ENCODE data around the gene RYR3.

RYR3 gene

GRCh38 chr15:33730815-33731214, 420.0 kb downstream of the RYR3 start:
- DNase-seq = no peak

- DNase-seq = no peak
Measured at GRCh38 chr15:33735143-33735542, 424.4 kb downstream of the RYR3 start.

GRCh38 chr15:33735637-33736247, 425.0 kb downstream of the RYR3 start:
- no peak for DNase-seq

GRCh38 chr15:33737687-33738601, 427.2 kb downstream of the RYR3 start:
- DNase-seq = no peak

- no peak for DNase-seq
Measured at GRCh38 chr15:33738941-33739664, 428.3 kb downstream of the RYR3 start.

- no peak for DNase-seq
Measured at GRCh38 chr15:33742306-33742705, 431.5 kb downstream of the RYR3 start.

- no peak for DNase-seq
Measured at GRCh38 chr15:33742800-33743199, 432.0 kb downstream of the RYR3 start.

GRCh38 chr15:33746203-33746602, 435.4 kb downstream of the RYR3 start:
- no peak for DNase-seq

GRCh38 chr15:33753012-33753411, 442.2 kb downstream of the RYR3 start:
- DNase-seq = no peak

- DNase-seq = no peak
Measured at GRCh38 chr15:33754242-33754641, 443.5 kb downstream of the RYR3 start.

GRCh38 chr15:33756961-33757360, 446.2 kb downstream of the RYR3 start:
- no peak for DNase-seq

GRCh38 chr15:33757516-33758232, 446.9 kb downstream of the RYR3 start:
- DNase-seq = no peak

- DNase-seq = no peak
Measured at GRCh38 chr15:33766389-33766788, 455.6 kb downstream of the RYR3 start.

- no peak for DNase-seq
Measured at GRCh38 chr15:33768670-33769190, 458.0 kb downstream of the RYR3 start.

- DNase-seq = no peak
Measured at GRCh38 chr15:33773969-33774368, 463.2 kb downstream of the RYR3 start.

- no peak for DNase-seq
Measured at GRCh38 chr15:33778852-33779251, 468.1 kb downstream of the RYR3 start.

- DNase-seq = no peak
Measured at GRCh38 chr15:33780011-33780768, 469.4 kb downstream of the RYR3 start.

GRCh38 chr15:33782966-33783365, 472.2 kb downstream of the RYR3 start:
- DNase-seq = no peak

GRCh38 chr15:33785366-33785765, 474.6 kb downstream of the RYR3 start:
- no peak for DNase-seq

GRCh38 chr15:33788906-33789540, 478.3 kb downstream of the RYR3 start:
- DNase-seq = no peak

GRCh38 chr15:33794453-33794852, 483.7 kb downstream of the RYR3 start:
- no peak for DNase-seq
